RWPE1 (cell line): Measurements from ENCODE around the gene MAML3.

ENCODE experiments used
- CTCF ChIA-PET: fragments of 350-600 bp; sonication (Branson Sonifier 250); formaldehyde crosslinking; extraction: SDS; loops from one replicate; lab custom pipeline; 2021; lab: Yijun Ruan, JAX
- POLR2A ChIA-PET: fragments of 400-600 bp; formaldehyde crosslinking; extraction: SDS; loops from one replicate; lab custom pipeline; 2020; ENCODE audit warnings: antibody characterized with exemption; ENCODE audit not compliant: low non-redundant PET; lab: Yijun Ruan, JAX
- DNase-seq: peaks from one replicate; pipeline ENCODE4 v3.0.0; 2012; ENCODE audit warnings: low spot score
- H3K27ac ChIP-seq: fragments of 450-650 bp; 2 replicates; pipeline ENCODE4 v1.5.1; 2017
- TF ChIP-seq, protein P1 (sequence below): fragments of 450-650 bp; conservative IDR thresholded peaks from 2 replicates; pipeline ENCODE4 v1.5.1; 2017; ENCODE audit warnings: low read depth, mild to moderate bottlenecking

The MAML3 gene

DNA sequence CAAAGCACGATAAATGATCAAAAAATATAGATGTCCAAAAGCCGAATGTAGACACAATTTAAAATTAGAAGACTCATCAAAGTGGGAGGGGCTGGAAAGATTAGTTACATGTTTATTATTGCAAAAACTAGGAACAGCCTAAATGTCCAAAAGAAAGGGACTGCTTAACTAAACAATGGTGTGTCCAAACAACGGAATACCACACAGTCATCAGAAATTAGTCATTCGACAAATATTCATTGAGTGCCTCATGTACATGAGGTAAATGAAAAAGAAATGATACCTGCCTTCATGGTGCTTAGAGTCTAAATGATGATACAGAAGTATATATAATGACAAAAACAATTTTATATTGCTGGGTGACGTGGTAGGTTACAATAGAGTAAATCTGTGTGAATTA, 139.7 kb downstream of the MAML3 start:
- CTCF ChIA-PET = no interaction called here
- no peak overlapping the region for H3K27ac ChIP-seq
- TF ChIP-seq, protein P1, sequence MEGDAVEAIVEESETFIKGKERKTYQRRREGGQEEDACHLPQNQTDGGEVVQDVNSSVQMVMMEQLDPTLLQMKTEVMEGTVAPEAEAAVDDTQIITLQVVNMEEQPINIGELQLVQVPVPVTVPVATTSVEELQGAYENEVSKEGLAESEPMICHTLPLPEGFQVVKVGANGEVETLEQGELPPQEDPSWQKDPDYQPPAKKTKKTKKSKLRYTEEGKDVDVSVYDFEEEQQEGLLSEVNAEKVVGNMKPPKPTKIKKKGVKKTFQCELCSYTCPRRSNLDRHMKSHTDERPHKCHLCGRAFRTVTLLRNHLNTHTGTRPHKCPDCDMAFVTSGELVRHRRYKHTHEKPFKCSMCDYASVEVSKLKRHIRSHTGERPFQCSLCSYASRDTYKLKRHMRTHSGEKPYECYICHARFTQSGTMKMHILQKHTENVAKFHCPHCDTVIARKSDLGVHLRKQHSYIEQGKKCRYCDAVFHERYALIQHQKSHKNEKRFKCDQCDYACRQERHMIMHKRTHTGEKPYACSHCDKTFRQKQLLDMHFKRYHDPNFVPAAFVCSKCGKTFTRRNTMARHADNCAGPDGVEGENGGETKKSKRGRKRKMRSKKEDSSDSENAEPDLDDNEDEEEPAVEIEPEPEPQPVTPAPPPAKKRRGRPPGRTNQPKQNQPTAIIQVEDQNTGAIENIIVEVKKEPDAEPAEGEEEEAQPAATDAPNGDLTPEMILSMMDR = no peak
- DNase-seq = no peak
- POLR2A ChIA-PET = no interaction called here

DNA sequence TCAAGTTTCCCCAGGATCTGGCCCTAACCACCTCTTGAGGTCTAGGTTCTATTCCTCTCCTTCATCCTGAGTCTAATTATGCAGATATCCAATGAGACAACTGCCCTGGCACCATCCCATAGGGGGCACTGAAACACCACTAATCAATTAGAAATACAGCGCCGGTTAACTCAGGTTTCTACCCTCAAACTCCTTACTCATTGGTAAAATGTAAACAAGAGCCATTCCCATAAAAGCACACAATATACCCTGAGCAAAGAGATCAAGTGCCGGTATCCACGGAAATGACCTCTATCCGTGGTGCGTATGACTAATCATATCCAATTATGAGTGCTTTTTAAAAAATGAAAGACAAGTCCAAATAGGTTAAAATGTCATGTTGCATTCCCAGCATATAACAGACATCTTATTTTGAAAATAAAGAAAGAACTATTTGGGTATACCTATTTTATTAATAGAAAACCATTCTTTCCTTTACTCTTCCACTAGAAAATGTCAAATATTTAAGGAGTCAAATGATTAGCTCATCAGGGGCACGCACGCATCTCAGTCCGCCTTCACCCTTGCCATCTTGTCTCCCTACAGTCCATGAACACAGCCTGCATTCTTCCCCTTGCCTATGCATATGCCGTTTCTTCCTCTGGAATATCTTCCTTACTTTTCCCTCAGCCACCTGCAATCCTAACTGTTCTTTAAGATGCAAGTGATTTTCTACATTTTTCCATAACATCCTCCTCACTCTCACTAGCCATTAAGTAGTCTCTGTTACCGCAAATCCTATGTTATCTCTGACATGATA, 141.1 kb downstream of the MAML3 start:
- POLR2A ChIA-PET = no interaction called here
- peak; percentile 75 for DNase-seq
- H3K27ac ChIP-seq = no peak overlapping the region
- CTCF ChIA-PET = interaction anchor here (0.6 to 1.4 kb wide), 6 partner anchors 11 to 313 kb away, joined by 3 to 6 read pairs (median 3); no protein-coding TSS in a partner anchor
- TF ChIP-seq, protein P1 = no peak

- no peak for DNase-seq
- ChIA-PET POLR2A (no interaction called here), CTCF (no interaction called here)
- TF ChIP-seq, protein P1 = no peak
- no peak overlapping the region for H3K27ac ChIP-seq
These were observed 148.3 kb downstream of the MAML3 start for GRCh38 chr4:140005699-140006098.

GRCh38 chr4:140004922-140005627, 148.9 kb downstream of the MAML3 start:
- no peak for DNase-seq
- ChIA-PET POLR2A (no interaction called here), CTCF (interaction anchor here (0.5 kb wide), 1 partner anchor 321 kb away, joined by 3 read pairs; no protein-coding TSS in a partner anchor)
- no peak overlapping the region for H3K27ac ChIP-seq
- TF ChIP-seq, protein P1 = no peak

GRCh38 chr4:140004549-140004895, 149.5 kb downstream of the MAML3 start:
- ChIA-PET POLR2A (no interaction called here), CTCF (interaction anchor here (0.5 kb wide), 1 partner anchor 322 kb away, joined by 3 read pairs; no protein-coding TSS in a partner anchor)
- H3K27ac ChIP-seq = no peak overlapping the region

DNA sequence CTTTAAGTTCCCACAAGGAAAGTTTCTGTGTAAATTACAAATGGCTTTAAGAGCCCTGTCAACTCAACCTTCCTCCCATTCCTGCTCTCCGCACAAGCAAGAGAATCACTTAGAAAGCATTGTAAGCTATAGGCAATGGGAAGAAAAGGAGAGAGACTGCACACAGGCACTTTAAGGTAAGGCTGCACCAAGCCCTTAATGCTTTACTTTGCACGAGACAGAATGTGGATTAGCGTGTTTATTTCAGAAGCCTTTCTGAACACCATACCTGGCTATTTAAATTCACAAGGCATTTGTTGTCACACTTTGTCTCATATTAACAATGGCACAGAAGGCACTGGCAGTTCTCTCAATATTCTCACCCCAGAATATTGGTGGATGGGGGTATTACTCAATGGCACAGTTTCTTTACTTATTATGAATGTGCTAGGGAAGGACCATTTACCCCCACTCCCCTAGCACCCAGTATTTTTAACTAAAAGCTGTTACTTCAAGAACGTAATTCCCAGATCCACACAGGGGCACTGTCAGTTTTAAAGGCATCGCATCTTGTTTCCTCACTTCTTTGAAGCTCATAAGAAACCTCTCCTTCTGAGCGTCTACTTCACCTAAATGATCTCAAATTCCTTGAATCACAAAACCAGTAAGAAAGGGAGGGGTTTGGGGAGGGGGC, 150.0 kb downstream of the MAML3 start:
- TF ChIP-seq, protein P1 = no peak
- ChIA-PET CTCF (interaction anchor here (0.5 kb wide), 1 partner anchor 322 kb away, joined by 3 read pairs; no protein-coding TSS in a partner anchor), POLR2A (no interaction called here)
- H3K27ac ChIP-seq = no peak overlapping the region
- no peak for DNase-seq

More at GRCh38 chr4:140004549-140004895, 149.5 kb downstream of the MAML3 start:
- TF ChIP-seq, protein P1 = no peak
- no peak for DNase-seq
